ENCODE data around the gene CBX8. TPM values are rescaled to one million over a fixed set of nuclear protein-coding genes. Genes with fewer than 3 reads are reported as not detected.

The CBX8 gene
- total and polyA plus RNA-seq, 2 donors (not counting 3 experiments of a cell fraction or from before 2014, with no cell fraction given), result 0.69 to 3.1 TPM

DNA sequence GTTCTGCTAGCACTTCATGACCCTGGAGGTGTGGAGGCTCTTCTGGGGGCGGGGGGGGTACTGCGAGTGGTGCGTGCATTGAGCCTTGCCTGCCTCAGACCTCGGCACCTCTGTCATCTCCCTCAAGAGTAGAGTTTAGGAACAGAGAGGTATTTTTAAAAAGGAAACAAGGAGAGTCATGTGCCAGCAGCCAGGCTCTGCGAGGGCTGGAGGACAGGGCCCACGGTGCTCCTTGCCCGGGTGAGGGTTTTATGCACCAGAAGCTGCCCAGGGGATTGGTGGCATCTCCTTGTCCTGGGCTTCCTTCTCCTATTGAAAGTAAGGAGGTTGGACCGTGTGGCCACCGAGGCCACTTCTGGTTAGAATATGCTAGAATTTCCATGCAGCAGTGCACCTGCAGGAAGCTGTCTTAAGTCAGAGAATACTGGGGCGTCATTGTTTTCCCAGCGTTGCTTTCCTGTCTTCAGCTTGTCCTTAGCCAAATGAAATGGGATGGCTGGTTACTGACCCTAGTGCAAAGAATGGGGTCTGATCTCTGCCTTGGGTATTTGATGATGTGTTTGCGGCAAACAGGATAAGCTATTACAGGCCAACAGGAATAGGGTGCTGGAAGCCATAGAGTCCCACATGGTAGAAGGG, 15.7 kb downstream of the CBX8 start:
- BruUV-seq (replicated peaks), result no TSS peak
- Histone ChIP-seq H2AFZ (ENCODE audit: low read depth, low read length) (no peak overlapping the region), H3K4me1 (ENCODE audit: control insufficient read depth, extremely low read depth, insufficient read depth, low read length) (peaks cover 17% of the 10 kb centered on the region), H3K27me3 (ENCODE audit: control insufficient read depth in 2 of 2, insufficient read depth in 2 of 2, low read length in 2 of 2) (no peaks in the 10 kb centered on the region), H4K20me1 (replicated peaks; ENCODE audit: control insufficient read depth, extremely low read depth, insufficient read depth, low read length) (no peaks in the 10 kb centered on the region), H3K9me3 (replicated peaks; ENCODE audit: control insufficient read depth, insufficient read depth, low read length) (no peaks in the 10 kb centered on the region), H3K27ac (ENCODE audit: insufficient read depth, low read depth, low read length) (no peak overlapping the region), H3K9ac (replicated peaks; ENCODE audit: extremely low read depth, insufficient read depth, low read length) (no peak overlapping the region), H3K79me2 (ENCODE audit: control insufficient read depth, insufficient read depth, low read length) (no peaks in the 10 kb centered on the region), H3K9me1 (replicated peaks; ENCODE audit: control insufficient read depth, extremely low read depth, insufficient read depth, low read length) (no peaks in the 10 kb centered on the region), H3K36me3 (ENCODE audit: control insufficient read depth in 2 of 2, extremely low read depth in 1 of 2, insufficient read depth in 2 of 2, low read length in 2 of 2) (peaks cover 0 to 9% of the 10 kb centered on the region in 2 experiments), H3K4me3 (replicated peaks in 1 of 3; ENCODE audit: insufficient read depth in 1 of 3, low read depth in 1 of 3, low read length in 3 of 3) (no peak overlapping the region), H3K4me2 (ENCODE audit: insufficient read depth, low read length) (no peak overlapping the region)
- POLR2A ChIA-PET, result no interaction called here
- TF ChIP-seq MYC (IDR thresholded peaks at IDR 0.05; ENCODE audit: low read depth, low read length) (no peak), EZH2 (IDR thresholded peaks at IDR 0.05; ENCODE audit: borderline replicate concordance, low read depth, low read length, severe bottlenecking) (no peak), GATA2 (IDR thresholded peaks at IDR 0.05; ENCODE audit: insufficient read depth, insufficient read length, low read depth, low read length) (no peak)
- TF ChIP-seq, protein P1, sequence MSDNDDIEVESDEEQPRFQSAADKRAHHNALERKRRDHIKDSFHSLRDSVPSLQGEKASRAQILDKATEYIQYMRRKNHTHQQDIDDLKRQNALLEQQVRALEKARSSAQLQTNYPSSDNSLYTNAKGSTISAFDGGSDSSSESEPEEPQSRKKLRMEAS (IDR thresholded peaks at IDR 0.05; ENCODE audit: insufficient read depth, insufficient read length), result no peak
- intact Hi-C loops (cut with micrococcal nuclease) (no loop called here), dilution Hi-C loops (cut with MboI; ENCODE audit: extremely low pct_ligation_motif_present, low sequenced_read_pairs) (no loop called here)
- DNase-seq (ENCODE audit: low read depth, low spot score), result no peak
- no peak for FAIRE-seq
- CTCF ChIA-PET, result interaction anchor here (1.0 to 1.5 kb wide), 3 partner anchors 9 to 59 kb away, joined by 3 to 5 read pairs (median 4); partner anchors contain the start of gene CBX4

DNA sequence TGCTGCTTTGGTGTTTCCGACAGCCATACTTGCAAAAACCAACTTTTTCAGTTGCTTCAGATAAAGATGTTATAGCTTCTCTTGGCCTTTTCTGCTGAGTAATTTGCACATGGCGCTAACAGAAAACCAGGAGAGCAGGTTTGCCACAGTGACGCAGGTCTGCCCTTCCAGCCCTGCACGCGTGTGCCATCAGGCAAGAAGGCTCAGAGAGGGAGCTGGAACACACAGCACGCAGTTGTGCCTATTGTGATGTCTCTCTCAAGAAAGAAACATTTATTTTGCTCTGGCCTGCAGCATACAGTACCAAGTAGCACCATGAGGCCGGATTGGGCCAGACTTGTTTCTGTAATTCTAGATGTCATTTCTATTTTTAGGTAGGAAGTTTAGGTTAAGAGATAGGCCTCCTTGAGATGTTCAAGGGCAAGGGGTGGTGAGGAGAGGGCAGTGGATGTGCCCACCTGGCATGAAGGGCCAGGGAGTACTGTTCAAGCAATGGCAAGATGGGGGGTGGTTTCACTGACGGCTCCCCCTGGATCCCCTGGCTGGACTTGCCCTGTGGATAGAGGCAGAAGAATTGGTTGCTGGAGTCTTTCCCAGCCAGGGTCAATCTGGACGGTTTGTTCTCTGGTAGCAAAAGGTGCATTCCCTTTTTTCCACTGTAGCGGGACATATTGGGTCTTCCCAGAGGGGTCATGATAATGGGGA, 17.1 kb downstream of the CBX8 start:
- TF ChIP-seq MYC (IDR thresholded peaks at IDR 0.05; ENCODE audit: low read depth, low read length) (no peak), JUN (IDR thresholded peaks at IDR 0.05; ENCODE audit: borderline replicate concordance, insufficient read depth, insufficient read length, low read depth) (no peak), POLR2AphosphoS5 (IDR thresholded peaks at IDR 0.05; ENCODE audit: insufficient read depth, low read depth, low read length) (no peak), POLR2A (IDR thresholded peaks at IDR 0.05; ENCODE audit: low read depth, low read length) (no peak), EZH2 (IDR thresholded peaks at IDR 0.05; ENCODE audit: borderline replicate concordance, low read depth, low read length, severe bottlenecking) (no peak), FOS (IDR thresholded peaks at IDR 0.05; ENCODE audit: borderline replicate concordance, insufficient read depth, low read length) (no peak), GATA2 (IDR thresholded peaks at IDR 0.05; ENCODE audit: insufficient read depth, insufficient read length, low read depth, low read length) (no peak)
- TF ChIP-seq, protein P2, sequence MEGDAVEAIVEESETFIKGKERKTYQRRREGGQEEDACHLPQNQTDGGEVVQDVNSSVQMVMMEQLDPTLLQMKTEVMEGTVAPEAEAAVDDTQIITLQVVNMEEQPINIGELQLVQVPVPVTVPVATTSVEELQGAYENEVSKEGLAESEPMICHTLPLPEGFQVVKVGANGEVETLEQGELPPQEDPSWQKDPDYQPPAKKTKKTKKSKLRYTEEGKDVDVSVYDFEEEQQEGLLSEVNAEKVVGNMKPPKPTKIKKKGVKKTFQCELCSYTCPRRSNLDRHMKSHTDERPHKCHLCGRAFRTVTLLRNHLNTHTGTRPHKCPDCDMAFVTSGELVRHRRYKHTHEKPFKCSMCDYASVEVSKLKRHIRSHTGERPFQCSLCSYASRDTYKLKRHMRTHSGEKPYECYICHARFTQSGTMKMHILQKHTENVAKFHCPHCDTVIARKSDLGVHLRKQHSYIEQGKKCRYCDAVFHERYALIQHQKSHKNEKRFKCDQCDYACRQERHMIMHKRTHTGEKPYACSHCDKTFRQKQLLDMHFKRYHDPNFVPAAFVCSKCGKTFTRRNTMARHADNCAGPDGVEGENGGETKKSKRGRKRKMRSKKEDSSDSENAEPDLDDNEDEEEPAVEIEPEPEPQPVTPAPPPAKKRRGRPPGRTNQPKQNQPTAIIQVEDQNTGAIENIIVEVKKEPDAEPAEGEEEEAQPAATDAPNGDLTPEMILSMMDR (IDR thresholded peaks at IDR 0.05; ENCODE audit: extremely low read depth in 1 of 2, insufficient read depth in 1 of 2, low read depth in 1 of 2, low read length in 2 of 2), result no peak
- TF ChIP-seq, protein P1 (IDR thresholded peaks at IDR 0.05; ENCODE audit: insufficient read depth, insufficient read length), result no peak
- no peak overlapping the region for H3K27ac ChIP-seq (ENCODE audit: insufficient read depth, low read depth, low read length)
- no peak overlapping the region for H2AFZ ChIP-seq (ENCODE audit: low read depth, low read length)
- CTCF ChIA-PET, result interaction anchor here (1.8 to 2.0 kb wide), 4 partner anchors 10 to 38 kb away, joined by 5 to 9 read pairs (median 6); no protein-coding TSS in a partner anchor
- H3K79me2 ChIP-seq (ENCODE audit: control insufficient read depth, insufficient read depth, low read length), result no peaks in the 10 kb centered on the region
- no peak overlapping the region for H3K4me3 ChIP-seq (replicated peaks in 1 of 3; ENCODE audit: insufficient read depth in 1 of 3, low read depth in 1 of 3, low read length in 3 of 3)
- peaks cover 20% of the 10 kb centered on the region for H3K4me1 ChIP-seq (ENCODE audit: control insufficient read depth, extremely low read depth, insufficient read depth, low read length)
- no peak overlapping the region for H3K9ac ChIP-seq (replicated peaks; ENCODE audit: extremely low read depth, insufficient read depth, low read length)
- no peak overlapping the region for H3K4me2 ChIP-seq (ENCODE audit: insufficient read depth, low read length)
- FAIRE-seq, result no peak
- H3K27me3 ChIP-seq (ENCODE audit: control insufficient read depth in 2 of 2, insufficient read depth in 2 of 2, low read length in 2 of 2), result peaks cover 2 to 7% of the 10 kb centered on the region in 2 experiments
- H3K9me3 ChIP-seq (replicated peaks; ENCODE audit: control insufficient read depth, insufficient read depth, low read length), result no peaks in the 10 kb centered on the region
- BruUV-seq (replicated peaks), result no TSS peak
- POLR2A ChIA-PET, result no interaction called here
- DNase-seq (ENCODE audit: low read depth, low spot score), result no peak
- no peaks in the 10 kb centered on the region for H3K9me1 ChIP-seq (replicated peaks; ENCODE audit: control insufficient read depth, extremely low read depth, insufficient read depth, low read length)
- dilution Hi-C loops (cut with MboI; ENCODE audit: extremely low pct_ligation_motif_present, low sequenced_read_pairs), result no loop called here
- H3K36me3 ChIP-seq (ENCODE audit: control insufficient read depth in 2 of 2, extremely low read depth in 1 of 2, insufficient read depth in 2 of 2, low read length in 2 of 2), result peaks cover 0 to 9% of the 10 kb centered on the region in 2 experiments
- intact Hi-C loops (cut with micrococcal nuclease), result no loop called here
- no peaks in the 10 kb centered on the region for H4K20me1 ChIP-seq (replicated peaks; ENCODE audit: control insufficient read depth, extremely low read depth, insufficient read depth, low read length)
